Natural killer cell (primary cell): ENCODE data around the gene KLK6. TPM values are rescaled to one million over a fixed set of nuclear protein-coding genes. Genes with fewer than 3 reads are reported as not detected.

Experiments used
- ATAC-seq, 3 donors: fragments of 150-1000 bp in 2 of 3; fragments of 200-7000 bp in 1 of 3; cut with Tn5 transposase; 1 replicate in 1 of 3; 2 replicates in 2 of 3; pipeline ENCODE4 v1.10.0; 2021; ENCODE audit warnings: mild to moderate bottlenecking in 2 of 3, moderate library complexity in 2 of 3
- DNase-seq, 2 donors: peaks; one replicate each; pipeline versions ENCODE4 v3.0.0 to v3.0.0-alpha.2; 2013 to 2021; ENCODE audit warnings: mixed read lengths in 1 of 2
- H3K27ac ChIP-seq: one replicate; pipeline ENCODE4 v1.5.1; 2013; ENCODE audit warnings: mild to moderate bottlenecking, low read length
- H3K27me3 ChIP-seq: one replicate; pipeline ENCODE4 v1.6.1; 2013; ENCODE audit warnings: low read length; ENCODE audit not compliant: control insufficient read depth, insufficient read depth
- H3K36me3 ChIP-seq: one replicate; pipeline ENCODE4 v1.6.1; 2013; ENCODE audit warnings: low read length; ENCODE audit not compliant: control insufficient read depth, insufficient read depth
- H3K4me1 ChIP-seq: one replicate; pipeline ENCODE4 v1.6.1; 2013; ENCODE audit warnings: low read length; ENCODE audit not compliant: control insufficient read depth, insufficient read depth
- H3K4me3 ChIP-seq: one replicate; pipeline ENCODE4 v1.5.1; 2013; ENCODE audit warnings: low read length
- H3K9me3 ChIP-seq: one replicate; pipeline ENCODE4 v1.6.1; 2013; ENCODE audit warnings: low read length; ENCODE audit not compliant: control insufficient read depth, insufficient read depth
- H3K27ac Mint-ChIP-seq, 2 donors: one replicate each; pipeline ENCODE4 v1.8.0; 2022; ENCODE audit warnings: mild to moderate bottlenecking in 2 of 2, mixed read lengths in 2 of 2, moderate library complexity in 1 of 2
- H3K27me3 Mint-ChIP-seq, 2 donors: one replicate each; pipeline ENCODE4 v1.8.0; 2022; ENCODE audit warnings: low read depth in 2 of 2, mixed read lengths in 2 of 2
- H3K36me3 Mint-ChIP-seq: one replicate; pipeline ENCODE4 v1.8.0; 2022; ENCODE audit warnings: mixed read lengths
- H3K4me1 Mint-ChIP-seq, 2 donors: one replicate each; pipeline ENCODE4 v1.8.0; 2022; ENCODE audit warnings: mixed read lengths in 2 of 2
- H3K4me3 Mint-ChIP-seq: one replicate; pipeline ENCODE4 v1.8.0; 2022; ENCODE audit warnings: mild to moderate bottlenecking, moderate library complexity, mixed read lengths
- H3K9me3 Mint-ChIP-seq, 2 donors: one replicate each; pipeline ENCODE4 v1.8.0; 2022; ENCODE audit warnings: mixed read lengths in 2 of 2
- WGBS: methylation state at CpG from one replicate; pipeline ENCODE4 v1.1.7; 2013; ENCODE audit warnings: missing lambda C conversion rate; ENCODE audit not compliant: insufficient coverage; 5-methylcytosine and 5-hydroxymethylcytosine counted together
- intact Hi-C: fragments of 100-400 bp; cut with micrococcal nuclease; formaldehyde crosslinking; loops from one replicate; pipeline ENCODE4 v1.14.2; 2022
- total RNA-seq, 4 donors: library from RNA; stranded (reverse); fragments of 120-200 nt in 1 of 4; gene quantifications; one replicate each; pipeline versions ENCODE4 v1.2.3 to v1.2.4, GENCODE V29; 2013 to 2022
- TF ChIP-seq, protein P1 (sequence below): fragments of 200-600 bp; IDR thresholded peaks from one replicate; pipeline ENCODE4 v1.8.0; 2022; ENCODE audit warnings: antibody characterized with exemption

The KLK6 gene
- total RNA-seq, 3 donors from 2014 or later (not counting 1 experiment from before 2014, with no cell fraction given) = not detected

DNA sequence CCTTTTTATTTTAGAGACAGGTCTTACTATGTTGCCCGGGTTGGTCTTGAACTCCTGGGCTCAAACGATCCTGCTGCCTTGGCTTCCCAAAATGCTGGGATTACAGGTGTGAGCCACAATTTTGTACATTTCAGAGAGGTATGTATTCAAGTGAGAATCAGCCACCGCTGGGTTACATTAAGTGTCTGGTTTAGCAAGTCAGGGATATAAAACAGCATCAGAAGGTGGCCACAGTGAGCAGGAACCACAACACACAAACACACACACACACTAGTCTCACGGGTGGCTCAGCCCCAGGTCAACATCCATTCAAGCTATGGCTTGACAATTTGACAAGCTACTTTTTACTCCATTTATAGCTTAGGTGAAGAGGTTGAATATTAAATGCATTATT is 36.7 kb downstream of the KLK6 start:
- no peaks in the 10 kb centered on the region for H3K4me1 ChIP-seq
- Mint-ChIP-seq H3K27me3 (peaks cover 24 to 28% of the 10 kb centered on the region in 2 donors), H3K9me3 (no peaks in the 10 kb centered on the region), H3K36me3 (no peaks in the 10 kb centered on the region), H3K4me1 (peaks cover 0 to 4% of the 10 kb centered on the region in 2 donors), H3K4me3 (no peak overlapping the region), H3K27ac (no peak overlapping the region)
- no peaks in the 10 kb centered on the region for H3K9me3 ChIP-seq
- no peaks in the 10 kb centered on the region for H3K27me3 ChIP-seq
- WGBS = 86% methylated on average over 3 of the region's 4 CpGs
- intact Hi-C loops = loop anchor here (5.0 to 10.0 kb wide), 2 partner anchors 162 to 330 kb away; no protein-coding TSS in a partner anchor
- TF ChIP-seq, protein P1, sequence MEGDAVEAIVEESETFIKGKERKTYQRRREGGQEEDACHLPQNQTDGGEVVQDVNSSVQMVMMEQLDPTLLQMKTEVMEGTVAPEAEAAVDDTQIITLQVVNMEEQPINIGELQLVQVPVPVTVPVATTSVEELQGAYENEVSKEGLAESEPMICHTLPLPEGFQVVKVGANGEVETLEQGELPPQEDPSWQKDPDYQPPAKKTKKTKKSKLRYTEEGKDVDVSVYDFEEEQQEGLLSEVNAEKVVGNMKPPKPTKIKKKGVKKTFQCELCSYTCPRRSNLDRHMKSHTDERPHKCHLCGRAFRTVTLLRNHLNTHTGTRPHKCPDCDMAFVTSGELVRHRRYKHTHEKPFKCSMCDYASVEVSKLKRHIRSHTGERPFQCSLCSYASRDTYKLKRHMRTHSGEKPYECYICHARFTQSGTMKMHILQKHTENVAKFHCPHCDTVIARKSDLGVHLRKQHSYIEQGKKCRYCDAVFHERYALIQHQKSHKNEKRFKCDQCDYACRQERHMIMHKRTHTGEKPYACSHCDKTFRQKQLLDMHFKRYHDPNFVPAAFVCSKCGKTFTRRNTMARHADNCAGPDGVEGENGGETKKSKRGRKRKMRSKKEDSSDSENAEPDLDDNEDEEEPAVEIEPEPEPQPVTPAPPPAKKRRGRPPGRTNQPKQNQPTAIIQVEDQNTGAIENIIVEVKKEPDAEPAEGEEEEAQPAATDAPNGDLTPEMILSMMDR = no peak
- H3K36me3 ChIP-seq = no peaks in the 10 kb centered on the region
- no peak overlapping the region for H3K27ac ChIP-seq
- DNase-seq = no peak
- ATAC-seq = no peak
- no peak overlapping the region for H3K4me3 ChIP-seq

DNA sequence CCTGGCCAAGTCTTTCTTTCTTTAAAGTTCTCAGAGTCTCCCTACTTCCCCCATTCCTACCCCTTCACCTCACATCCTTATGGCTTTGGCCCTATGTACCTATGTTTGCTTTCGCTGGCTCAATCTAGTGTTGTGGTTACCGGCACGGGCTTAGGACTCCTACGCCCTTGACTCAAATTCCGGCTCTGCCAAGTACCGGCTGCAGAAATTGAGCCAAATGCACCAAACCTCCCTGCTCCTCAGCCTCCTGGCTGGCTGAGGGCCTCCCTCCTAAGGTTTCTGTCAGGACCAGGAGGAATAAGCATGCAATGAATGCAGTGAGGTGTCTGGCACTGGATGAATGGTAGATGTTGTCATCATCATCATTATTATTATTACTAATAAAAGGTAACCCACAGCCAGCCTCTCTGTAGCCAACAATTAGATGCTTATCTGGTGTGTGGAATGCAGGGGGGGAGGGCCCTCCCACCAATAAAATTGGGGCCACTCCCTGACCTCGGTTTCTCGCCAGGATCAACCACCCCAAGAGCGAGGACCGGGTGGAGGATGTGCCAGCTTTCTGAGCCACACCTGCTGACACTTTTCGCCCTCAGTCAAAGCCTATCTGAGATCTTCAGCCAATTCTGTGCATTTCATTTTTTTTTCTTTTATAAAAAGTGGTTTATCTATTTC is 37.2 kb downstream of the KLK6 start:
- H3K27ac Mint-ChIP-seq = no peak overlapping the region
- WGBS = 80% methylated on average over 11 of the region's 11 CpGs
- intact Hi-C loops = loop anchor here (5.0 to 10.0 kb wide), 2 partner anchors 163 to 330 kb away; no protein-coding TSS in a partner anchor
- no peaks in the 10 kb centered on the region for H3K9me3 Mint-ChIP-seq
- no peak for DNase-seq
- no peak overlapping the region for H3K27ac ChIP-seq
- peaks cover 19 to 30% of the 10 kb centered on the region in 2 donors for H3K27me3 Mint-ChIP-seq
- no peaks in the 10 kb centered on the region for H3K4me1 ChIP-seq
- no peak for ATAC-seq
- peaks cover 0 to 4% of the 10 kb centered on the region in 2 donors for H3K4me1 Mint-ChIP-seq
- H3K36me3 Mint-ChIP-seq = no peaks in the 10 kb centered on the region
- H3K4me3 ChIP-seq = no peak overlapping the region
- TF ChIP-seq, protein P1 = no peak
- no peak overlapping the region for H3K4me3 Mint-ChIP-seq
- no peaks in the 10 kb centered on the region for H3K36me3 ChIP-seq
- H3K9me3 ChIP-seq = no peaks in the 10 kb centered on the region
- H3K27me3 ChIP-seq = no peaks in the 10 kb centered on the region

DNA sequence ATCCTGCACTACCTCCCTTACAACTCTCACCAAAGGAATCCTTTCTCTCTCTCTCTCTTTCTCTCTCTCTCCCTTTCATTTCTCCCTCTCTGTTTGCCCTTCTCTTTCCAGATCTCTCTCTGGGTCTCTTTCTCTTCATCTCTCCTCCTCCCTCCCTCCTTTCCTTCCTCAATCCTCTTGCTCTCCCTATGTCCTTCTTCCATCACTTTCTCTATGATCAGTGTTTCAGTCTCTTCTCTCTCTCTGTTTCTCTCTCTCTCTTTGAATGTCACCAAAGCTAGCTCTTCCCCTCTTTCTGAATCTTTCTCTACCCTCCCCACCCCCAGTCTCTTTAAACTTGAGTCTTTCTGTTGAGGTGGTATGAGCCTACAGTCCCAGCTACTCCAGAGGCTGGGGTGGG is 38.4 kb downstream of the KLK6 start:
- Mint-ChIP-seq H3K36me3 (no peaks in the 10 kb centered on the region), H3K9me3 (no peaks in the 10 kb centered on the region), H3K27ac (no peak overlapping the region), H3K4me3 (no peak overlapping the region), H3K27me3 (peaks cover 19 to 30% of the 10 kb centered on the region in 2 donors), H3K4me1 (peaks cover 0 to 4% of the 10 kb centered on the region in 2 donors)
- H3K4me1 ChIP-seq = no peaks in the 10 kb centered on the region
- no peak overlapping the region for H3K4me3 ChIP-seq
- no peaks in the 10 kb centered on the region for H3K9me3 ChIP-seq
- TF ChIP-seq, protein P1 = no peak
- ATAC-seq (no peak), DNase-seq (no peak)
- H3K27me3 ChIP-seq = no peaks in the 10 kb centered on the region
- no peak overlapping the region for H3K27ac ChIP-seq
- intact Hi-C loops = loop anchor here (2.0 to 10.0 kb wide), 3 partner anchors 164 to 331 kb away; no protein-coding TSS in a partner anchor
- H3K36me3 ChIP-seq = no peaks in the 10 kb centered on the region

DNA sequence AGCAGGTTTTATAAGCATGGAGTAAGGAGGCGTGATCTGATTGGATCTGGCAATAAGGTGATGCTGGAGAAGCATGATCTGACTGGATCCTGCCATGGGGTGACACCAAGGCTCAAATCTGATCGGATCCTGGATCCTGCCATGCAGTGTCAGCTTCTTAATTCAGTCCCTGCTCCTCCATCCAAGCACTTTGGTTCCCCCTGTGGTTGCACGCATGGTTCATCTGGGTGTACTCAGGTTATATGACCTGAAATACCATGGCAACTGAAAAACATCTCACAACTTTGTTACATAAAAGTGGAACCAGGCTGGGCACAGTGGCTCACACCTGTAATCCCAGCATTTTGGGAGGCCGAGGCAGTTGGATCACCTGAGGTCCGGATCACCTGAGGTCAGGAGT is 40.6 kb downstream of the KLK6 start:
- Histone ChIP-seq H3K27me3 (no peaks in the 10 kb centered on the region), H3K9me3 (no peaks in the 10 kb centered on the region), H3K4me1 (no peaks in the 10 kb centered on the region), H3K36me3 (no peaks in the 10 kb centered on the region), H3K4me3 (no peak overlapping the region), H3K27ac (no peak overlapping the region)
- ATAC-seq (no peak), DNase-seq (no peak)
- Mint-ChIP-seq H3K27me3 (peaks cover 15 to 30% of the 10 kb centered on the region in 2 donors), H3K27ac (no peak overlapping the region), H3K4me3 (no peak overlapping the region), H3K36me3 (no peaks in the 10 kb centered on the region), H3K4me1 (peaks cover 0 to 4% of the 10 kb centered on the region in 2 donors), H3K9me3 (no peaks in the 10 kb centered on the region)
- intact Hi-C loops = no loop called here
- 85% methylated on average over 5 of the region's 5 CpGs for WGBS
- TF ChIP-seq, protein P1 = no peak
